ENCODE measurements around the gene HECW1. TPM values are rescaled to one million over a fixed set of nuclear protein-coding genes. Genes with fewer than 3 reads are reported as not detected.

Gene HECW1
- total and polyA plus RNA-seq, 2 experiments from 2014 or later = 11.0 to 21.8 TPM

GRCh38 chr7:43124388-43124787 lies 11.9 kb downstream of the HECW1 start (continued):
- no peak for TF ChIP-seq JUNB (IDR thresholded peaks at IDR 0.05; ENCODE audit: unreplicated experiment)
- TF ChIP-seq EZH2 (IDR thresholded peaks at IDR 0.05; ENCODE audit: low read depth, unreplicated experiment) = no peak

GRCh38 chr7:43130347-43130746 lies 17.9 kb downstream of the HECW1 start:
- H3K27me3 Mint-ChIP-seq (ENCODE audit: insufficient read depth, low read depth, poor library complexity) = no peaks in the 10 kb centered on the region

More at GRCh38 chr7:43130347-43130746, 17.9 kb downstream of the HECW1 start:
- H3K4me1 Mint-ChIP-seq = peaks cover 19% of the 10 kb centered on the region
- H3K27ac Mint-ChIP-seq = no peak overlapping the region
- Histone ChIP-seq H3K79me2 (replicated peaks; ENCODE audit: insufficient read depth) (no peaks in the 10 kb centered on the region), H2AFZ (no peak overlapping the region), H3K4me2 (no peak overlapping the region), H3F3A (replicated peaks; ENCODE audit: low read depth) (no peaks in the 10 kb centered on the region), H3K27me3 (ENCODE audit: insufficient read depth) (no peaks in the 10 kb centered on the region), H3K4me3 (no peak overlapping the region), H3K27ac (ENCODE audit: low read depth) (no peak overlapping the region), H4K20me1 (replicated peaks; ENCODE audit: insufficient read depth) (no peaks in the 10 kb centered on the region), H3K36me3 (ENCODE audit: insufficient read depth) (no peaks in the 10 kb centered on the region), H3K4me1 (ENCODE audit: insufficient read depth) (peaks cover 13% of the 10 kb centered on the region), H3K9me2 (ENCODE audit: insufficient read depth) (peaks cover 8% of the 10 kb centered on the region; the same call in 1 of the 2 replicates)
- no peaks in the 10 kb centered on the region for H3K9me3 Mint-ChIP-seq
- no peaks in the 10 kb centered on the region for H3K36me3 Mint-ChIP-seq (ENCODE audit: low read depth)
- H3K4me3 Mint-ChIP-seq = no peak overlapping the region
- ATAC-seq (no peak), DNase-seq (ENCODE audit: low spot score) (no peak)
- no peak for TF ChIP-seq ZNF462 (CRISPR knock-in tag; IDR thresholded peaks at IDR 0.05)
- TF ChIP-seq EZH2phosphoT487 (IDR thresholded peaks at IDR 0.05; ENCODE audit: unreplicated experiment) = no peak
- no peak for TF ChIP-seq EZH2 (IDR thresholded peaks at IDR 0.05; ENCODE audit: low read depth, unreplicated experiment)
- TF ChIP-seq NANOG (IDR thresholded peaks at IDR 0.05; ENCODE audit: borderline replicate concordance) = no peak
- no peak for TF ChIP-seq ZNF114 (CRISPR knock-in tag; IDR thresholded peaks at IDR 0.05)
- TF ChIP-seq JUNB (IDR thresholded peaks at IDR 0.05; ENCODE audit: unreplicated experiment) = no peak
- TF ChIP-seq STAT1 (IDR thresholded peaks at IDR 0.05; ENCODE audit: unreplicated experiment) = no peak
- no peak for TF ChIP-seq ETS1 (IDR thresholded peaks at IDR 0.05)
- no peak for TF ChIP-seq CTCF (conservative IDR thresholded peaks at IDR 0.05; ENCODE audit: low read depth in 2 of 2)
- no peak for TF ChIP-seq ZNF331 (CRISPR knock-in tag; IDR thresholded peaks at IDR 0.05; ENCODE audit: low read depth)
- no peak for TF ChIP-seq CREB1 (CRISPR knock-in tag; IDR thresholded peaks at IDR 0.05; ENCODE audit: low read depth)
